Nucleus accumbens (tissue), 56 donors: ENCODE results near the gene LCE7A.

Source experiments
- DNase-seq, 56 donors: peaks; one replicate each; lab custom pipeline; 2025; lab: John Stamatoyannopoulos, UW

LCE7A gene

DNA sequence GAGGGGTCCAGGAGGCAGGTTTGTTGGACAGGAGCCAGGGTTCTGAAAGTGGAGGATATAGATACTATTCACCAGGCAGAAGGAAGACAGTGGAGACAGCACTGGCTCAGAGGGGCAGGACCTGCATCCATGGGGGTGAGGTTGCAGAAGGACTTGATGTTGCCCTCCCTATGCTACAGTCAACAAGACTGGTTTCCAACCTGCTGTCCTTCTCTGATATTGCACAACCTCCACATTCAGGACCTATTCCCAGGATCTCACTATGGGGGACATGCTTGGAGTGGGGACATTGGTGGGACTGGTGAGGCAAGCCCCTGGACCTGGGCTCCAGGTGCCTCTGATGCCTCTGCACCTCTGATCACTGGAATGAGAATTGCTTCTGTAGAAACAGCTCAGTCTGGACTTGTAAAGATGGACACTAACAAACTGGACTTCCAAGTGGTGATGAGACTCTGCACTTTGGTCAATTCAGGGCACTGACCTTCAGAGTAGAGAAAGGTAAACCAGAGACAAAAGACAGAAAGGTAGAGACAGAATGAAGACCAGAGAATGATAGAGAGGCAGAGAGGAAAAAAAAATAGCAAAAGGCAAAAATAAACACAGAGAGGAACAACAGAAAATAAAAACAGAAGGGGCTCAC, 19.9 kb downstream of the LCE7A start:
- DNase-seq, result no peak

DNA sequence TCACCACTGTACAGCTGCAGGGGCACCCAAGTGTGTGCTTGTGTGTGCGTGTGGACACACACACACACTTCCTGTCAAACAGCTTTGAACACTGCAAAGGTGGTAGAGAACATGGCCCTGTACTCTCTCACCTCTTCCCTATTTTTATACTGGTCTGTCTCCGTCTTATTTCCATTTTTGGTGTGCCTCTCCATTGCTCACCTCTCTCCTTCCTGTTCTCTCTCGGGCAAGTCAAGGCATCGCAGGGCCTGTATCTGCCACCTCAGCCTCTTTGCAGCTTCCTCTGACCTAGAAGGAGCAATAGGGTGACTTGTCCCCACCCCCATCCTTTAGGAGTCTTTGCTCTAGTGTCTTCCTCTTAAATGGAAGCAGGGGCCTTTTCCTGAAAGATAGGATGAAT, 20.5 kb downstream of the LCE7A start:
- DNase-seq, result no peak

DNA sequence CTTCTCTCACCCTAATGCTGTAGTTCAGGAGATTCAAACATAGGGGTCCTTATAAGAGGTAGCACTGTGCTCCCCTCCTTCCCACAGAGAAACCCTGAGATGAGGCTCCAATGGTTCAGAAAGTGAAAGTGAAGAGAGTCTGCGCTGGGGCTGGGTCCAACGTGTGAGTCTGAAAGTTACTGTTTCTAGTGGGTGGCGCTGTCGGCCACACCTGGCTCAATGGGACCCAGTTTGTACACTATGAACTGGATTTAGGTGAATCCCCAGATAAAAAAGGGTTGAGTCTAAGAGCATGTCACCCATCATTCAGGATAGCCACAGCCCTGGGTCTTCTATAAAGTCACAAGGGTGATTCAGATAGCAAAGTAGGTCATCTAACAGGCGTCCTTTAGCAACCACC, 21.1 kb downstream of the LCE7A start:
- no peak for DNase-seq

DNA sequence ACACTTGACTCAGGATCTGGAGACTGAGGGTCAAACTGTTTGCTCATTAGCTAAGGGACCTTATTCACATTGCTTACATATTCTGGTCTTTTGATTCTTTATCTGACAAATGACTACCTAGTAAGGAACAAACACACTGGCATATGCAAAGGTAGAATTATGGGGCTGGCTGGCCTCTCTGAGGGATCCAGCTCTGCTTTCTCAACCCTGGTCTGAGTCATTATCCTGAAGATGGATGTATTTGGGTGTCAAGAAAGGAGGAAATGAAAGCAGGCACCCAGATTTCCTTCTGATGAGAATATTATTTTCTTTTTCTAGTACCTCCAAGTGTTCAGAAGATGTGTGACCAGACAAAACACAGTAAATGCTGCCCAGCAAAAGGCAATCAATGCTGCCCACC, 24.3 kb downstream of the LCE7A start:
- DNase-seq, result no peak

DNA sequence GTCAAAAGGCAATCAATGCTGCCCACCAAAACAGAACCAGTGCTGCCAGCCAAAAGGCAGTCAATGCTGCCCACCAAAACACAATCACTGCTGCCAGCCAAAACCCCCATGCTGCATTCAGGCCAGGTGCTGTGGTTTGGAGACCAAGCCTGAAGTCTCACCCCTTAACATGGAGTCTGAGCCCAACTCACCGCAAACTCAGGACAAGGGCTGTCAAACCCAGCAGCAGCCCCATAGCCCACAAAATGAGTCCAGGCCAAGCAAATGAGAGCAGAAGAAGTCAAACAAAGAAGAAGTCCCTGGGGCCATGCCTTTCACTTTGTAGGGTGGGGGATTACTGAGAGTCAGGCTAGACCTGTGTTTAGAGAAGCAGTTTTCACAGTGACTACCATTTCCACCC, 24.7 kb downstream of the LCE7A start:
- DNase-seq, result no peak

DNA sequence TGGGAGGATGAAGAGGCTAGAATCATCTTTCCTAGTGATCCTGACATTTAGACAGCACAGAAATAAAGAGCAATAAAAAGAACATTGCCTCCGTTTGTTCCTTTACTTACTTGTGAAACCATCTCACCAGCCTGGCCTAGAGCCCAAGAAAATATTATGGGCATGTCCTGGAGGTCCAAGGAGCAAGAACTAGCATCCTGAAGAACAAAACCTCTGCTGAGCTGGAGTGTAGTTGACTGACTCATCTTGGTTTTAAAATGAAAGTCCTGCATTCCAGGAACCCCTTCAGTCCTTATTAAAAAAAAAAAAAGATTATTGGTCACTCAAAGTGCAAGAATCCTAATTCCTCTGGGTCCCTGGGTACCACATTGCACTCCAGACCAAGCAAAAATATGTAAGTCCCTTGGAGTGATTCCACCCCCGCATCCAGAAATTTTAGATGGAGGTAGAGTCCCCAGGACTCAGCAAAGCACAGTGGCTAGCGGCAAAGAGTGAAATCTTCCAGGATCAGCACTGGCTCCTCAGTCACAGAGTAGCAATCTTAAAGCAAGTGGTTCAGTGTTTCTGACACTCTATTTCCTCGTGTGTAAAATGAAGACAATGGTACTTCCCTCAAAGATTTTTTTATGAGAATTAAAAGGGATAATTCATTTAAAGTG, 25.3 kb downstream of the LCE7A start:
- DNase-seq, result no peak

DNA sequence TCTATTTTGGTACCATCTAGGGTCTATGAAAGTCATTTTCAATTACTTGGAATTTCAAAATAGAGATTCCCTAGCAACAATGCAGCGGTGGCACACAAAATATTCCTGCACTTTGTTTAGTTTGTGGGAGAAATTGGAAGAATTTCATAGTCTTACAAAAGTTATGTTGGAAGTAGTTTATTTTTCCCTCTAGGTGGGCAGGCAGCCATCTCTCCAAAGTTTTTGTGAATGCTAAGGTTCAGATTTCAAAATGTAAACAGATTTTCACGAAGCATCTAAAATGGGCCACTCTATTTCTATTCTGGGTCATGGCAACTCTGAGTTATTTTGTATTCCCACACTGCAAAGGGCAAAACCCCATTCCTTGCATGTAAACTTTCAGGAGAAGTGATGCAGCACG, 26.3 kb downstream of the LCE7A start:
- no peak for DNase-seq

DNA sequence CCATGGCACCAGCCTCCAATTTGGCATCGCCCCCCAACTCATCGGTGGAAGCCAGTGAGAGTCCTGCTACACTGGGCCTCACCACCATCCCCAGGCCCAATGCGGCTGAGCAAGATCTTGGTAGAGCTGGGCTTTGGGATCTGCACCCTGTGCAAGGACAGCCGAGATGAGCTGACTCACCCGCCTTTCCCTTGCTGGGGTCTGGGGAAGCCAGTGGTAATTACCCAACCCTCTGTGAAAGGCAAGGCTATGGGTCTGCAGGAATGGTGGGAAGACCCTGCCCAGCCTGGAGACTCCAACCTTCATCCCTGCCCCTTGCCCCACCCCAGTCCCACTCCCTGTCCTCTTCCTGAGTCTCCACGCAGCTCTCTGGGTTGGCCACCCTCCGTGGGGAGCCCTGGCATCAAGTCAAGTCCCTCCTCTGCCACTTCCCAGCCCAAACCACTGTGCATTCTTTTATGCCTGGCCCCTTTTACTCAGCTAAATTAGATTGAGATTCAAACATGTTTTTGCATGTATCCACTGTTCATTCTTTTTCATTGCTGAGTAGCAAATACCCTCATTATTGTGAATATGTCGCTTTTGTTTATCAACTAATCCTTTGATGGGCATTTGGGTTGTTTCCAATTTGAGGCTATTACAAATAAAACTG, 27.1 kb downstream of the LCE7A start:
- DNase-seq, result no peak

DNA sequence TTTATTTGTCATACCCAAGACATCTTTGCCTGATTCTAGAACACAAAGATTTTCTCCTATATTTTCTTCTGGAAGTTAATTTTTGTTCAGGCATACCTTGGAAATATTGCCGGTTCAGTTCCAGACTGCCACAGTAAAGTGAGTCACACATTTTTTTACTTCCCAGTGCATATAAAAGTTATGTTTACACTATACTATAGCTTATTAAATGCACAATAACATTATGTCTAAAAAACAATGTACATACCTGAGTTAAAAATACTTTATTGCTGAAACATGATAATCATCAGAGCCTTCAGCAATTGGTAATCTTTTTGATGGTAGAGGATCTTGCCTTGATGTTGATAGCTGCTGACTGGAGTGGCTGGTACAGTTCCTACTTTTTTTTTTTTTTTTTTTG, 28.3 kb downstream of the LCE7A start:
- no peak for DNase-seq

DNA sequence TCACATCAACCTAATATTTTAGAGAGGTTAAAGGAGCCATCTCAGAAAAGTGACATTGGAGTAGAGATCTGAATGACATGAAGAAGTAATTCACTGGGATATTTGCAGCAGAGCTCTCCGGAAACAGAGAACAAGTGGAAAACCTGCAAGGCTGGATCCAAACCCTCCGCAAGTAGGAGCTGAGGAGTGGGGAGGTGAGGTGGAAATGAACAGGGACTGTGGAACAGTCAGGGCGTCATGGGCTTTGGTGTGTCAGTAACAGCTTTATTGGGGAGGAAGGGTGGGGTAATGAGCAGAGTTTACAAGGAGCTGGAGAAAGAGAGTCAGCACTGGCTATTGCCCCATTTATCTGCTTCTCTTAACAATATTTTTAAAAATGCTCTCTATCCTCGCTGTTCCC, 39.2 kb downstream of the LCE7A start:
- DNase-seq, result no peak

DNA sequence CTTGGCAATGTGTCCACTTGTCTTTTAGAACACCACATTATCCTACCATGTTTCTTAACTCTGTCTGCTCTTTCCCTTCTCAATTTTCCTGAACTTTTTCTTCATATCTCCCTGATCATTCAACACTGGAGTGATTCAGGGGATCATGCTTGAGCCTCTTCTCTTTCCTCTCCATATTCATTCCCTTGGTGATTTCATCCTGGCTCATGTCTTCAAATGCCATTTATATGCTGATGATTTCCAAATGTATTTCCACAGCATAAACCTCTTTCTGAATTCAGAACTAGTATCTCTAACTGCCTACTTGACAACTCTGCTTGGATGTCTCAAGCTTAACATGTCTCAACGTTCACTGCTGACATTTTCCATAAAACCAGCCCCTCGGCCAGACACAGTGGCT, 40.1 kb downstream of the LCE7A start:
- DNase-seq, result no peak

DNA sequence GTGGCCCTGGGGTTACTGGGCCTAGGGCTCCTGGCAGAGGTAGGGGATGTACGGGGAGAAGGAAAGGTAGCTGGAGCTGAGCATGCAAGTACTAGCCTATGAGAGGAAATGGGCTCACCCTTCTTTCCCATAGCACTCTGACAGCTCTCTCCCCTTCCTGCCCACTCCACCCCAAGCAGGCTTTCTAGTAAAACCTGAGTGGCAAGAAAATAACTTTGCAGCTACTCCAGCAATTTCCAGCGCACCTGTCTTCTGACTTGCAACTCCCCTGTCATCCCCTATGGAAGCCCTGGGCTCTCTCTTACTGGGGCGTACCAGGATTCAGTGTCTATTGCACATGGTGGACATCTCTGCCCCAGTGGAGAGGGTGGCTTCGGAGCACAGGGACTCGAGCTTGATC, 41.8 kb downstream of the LCE7A start:
- DNase-seq, result no peak

DNA sequence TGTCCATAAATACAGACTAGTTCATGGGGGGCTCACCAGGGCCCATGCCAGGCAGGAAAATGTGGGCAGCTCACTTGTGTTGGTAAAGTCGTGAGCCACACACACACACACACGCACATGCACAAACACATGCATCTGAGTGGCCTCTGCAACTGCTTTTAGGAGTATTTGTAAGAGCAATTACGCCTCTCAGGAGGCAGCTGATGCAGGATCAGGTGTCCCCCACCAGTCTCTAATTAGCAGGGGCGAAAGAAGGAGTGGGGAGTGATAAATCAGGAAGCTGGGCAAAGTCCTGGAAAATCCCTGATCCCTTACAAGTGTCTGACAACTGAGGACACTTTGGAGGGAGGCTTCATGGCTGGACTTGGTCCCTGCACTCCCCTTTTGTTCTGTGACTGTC, 42.8 kb downstream of the LCE7A start:
- no peak for DNase-seq

DNA sequence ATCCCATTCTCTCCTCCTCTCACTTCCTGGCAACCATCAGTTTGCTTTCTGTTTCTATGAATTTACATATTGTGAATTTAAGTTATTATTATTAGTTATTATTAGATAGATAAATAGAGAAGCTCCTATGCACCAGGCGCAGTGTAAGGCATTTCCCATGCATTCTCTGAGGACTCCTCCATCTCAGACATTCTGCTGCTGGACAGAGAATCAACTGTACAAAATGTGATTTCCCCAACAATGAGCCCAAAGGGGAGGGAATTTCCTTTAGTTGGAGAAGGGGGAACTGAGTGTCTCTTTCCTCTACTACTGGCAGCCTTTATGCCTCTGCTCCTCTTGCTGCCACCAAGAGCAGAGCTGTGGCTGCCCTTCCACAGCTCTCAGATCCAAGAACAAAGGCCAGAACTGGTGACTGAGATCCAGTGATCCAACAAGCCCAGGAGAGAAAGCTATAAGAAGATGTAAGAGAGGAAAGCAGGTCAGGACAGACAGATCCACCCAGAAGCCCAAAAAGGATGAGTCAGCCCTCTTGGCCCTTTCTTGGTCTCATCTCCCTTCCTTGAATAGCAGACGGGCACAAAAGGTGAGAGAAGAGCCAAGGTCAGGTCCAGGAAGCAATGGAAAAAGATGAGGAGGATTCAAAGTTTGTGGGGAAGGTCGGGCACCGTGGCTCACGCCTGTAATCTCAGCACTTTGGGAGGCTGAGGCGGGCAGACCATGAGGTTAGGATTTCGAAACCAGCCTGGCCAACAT, 45.1 kb downstream of the LCE7A start:
- DNase-seq, result no peak

DNA sequence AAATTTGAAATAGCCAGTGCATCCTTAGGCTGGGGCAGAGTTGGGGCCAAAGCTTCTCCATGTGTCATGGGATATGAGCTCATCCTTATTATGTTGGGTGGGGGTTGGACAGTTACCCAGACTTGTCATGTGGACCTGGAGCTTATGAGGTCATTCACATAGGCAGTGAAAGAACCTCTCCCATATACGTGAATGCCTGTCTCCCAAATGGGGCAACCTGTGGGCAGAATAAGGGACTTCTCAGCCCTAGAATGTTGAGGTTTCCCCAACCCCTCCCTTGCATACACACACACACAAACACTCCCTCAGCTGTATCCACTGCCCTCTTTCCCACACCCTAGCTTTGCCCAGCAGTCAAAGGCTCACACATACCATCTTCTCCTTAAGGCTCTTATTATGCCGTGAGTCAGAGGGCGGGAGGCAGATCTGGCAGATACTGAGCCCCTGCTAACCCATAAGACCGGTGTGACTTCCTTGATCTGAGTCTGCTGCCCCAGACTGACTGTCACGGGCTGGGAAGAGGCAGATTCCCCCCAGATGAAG, 46.3 kb downstream of the LCE7A start:
- no peak for DNase-seq

DNA sequence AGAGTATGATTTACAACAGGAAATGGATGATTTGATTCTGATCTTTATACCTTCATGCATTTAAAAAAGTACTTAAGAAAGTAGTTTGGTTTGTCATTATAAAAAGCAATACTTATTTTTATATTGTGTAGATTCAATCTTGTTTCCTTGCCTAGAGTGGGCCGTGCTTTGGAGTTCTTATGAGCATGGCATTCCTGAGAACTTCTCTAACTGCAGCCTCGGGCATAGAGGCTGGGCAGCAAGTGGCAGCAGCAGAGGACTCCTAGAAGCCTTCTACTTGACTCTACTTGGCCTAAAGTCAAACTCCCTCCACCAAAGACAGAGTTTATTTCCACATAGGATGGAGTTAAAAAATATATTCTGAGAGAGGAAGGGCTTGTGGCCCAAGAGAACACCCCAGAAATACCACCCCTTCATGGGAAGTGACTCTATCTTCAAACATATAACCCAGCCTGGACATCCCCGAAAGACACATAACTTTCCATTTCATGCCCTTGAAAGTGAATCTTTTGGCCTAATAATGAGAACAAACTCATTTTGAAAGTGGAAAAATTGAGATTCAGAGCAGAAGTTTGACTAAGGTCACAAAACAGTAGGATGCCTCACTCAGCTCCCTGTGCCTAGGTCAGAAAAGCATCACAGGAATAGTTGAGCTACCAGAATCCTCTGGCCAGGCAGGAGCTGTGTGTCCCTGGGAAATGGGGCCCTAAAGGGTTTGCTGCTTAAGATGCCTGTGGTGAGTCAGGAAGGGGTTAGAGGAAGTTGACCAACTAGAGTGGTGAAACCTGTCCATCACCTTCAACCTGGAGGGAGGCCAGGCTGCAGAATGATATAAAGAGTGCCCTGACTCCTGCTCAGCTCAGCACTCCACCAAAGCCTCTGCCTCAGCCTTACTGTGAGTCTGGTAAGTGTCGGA, 48.1 kb downstream of the LCE7A start, which contains the start of gene IVL:
Gene IVL (plus strand): TSS at position 861 of the 916 bp plus-strand sequence. CDS start 1,252 bp downstream, outside the sequence.
- no peak for DNase-seq

DNA sequence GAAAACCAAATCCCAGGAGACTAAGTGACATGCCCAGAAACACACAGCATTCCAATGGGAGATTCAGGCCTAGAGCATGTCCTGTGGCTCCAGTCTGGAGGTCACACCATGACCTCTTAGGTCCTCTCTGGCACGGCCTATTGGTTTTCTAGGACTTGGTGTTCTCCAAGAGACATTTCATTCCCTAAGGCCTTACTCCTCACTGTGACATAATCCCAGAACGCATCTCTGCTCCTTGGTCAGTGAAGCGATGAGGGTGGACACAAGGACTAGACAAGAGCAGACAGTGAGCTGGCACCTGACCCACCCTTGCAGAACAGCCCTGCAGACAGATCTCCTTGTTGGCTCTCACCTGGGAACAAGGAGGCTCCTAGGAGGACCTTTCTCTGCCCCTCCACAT, 49.4 kb downstream of the LCE7A start:
- DNase-seq, result no peak
